ENCODE data around the gene C1QTNF3. TPM values are rescaled to one million over a fixed set of nuclear protein-coding genes. Genes with fewer than 3 reads are reported as not detected.

Gene C1QTNF3
- total and polyA plus RNA-seq, 7 donors, result 0.46 to 32.8 (median 13.3) TPM

DNA sequence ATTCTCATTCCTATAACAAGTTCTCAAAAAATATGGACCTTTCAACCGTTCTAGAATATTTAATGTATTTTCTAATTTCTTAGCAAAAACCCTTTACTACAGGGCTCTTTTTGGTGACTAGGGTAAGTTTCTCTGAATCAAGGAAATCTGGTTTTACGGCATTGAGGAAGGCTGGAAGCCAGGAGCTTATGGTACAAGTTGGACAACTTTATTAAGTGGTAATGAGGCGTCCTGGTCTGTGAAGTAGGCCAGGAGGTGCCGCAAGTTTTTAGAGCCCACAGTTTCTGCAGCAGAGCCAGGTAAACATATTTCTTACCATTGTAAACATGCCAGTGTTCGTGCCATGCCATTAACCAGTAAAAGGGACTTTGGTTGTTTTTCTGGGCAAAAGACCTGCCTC is 14.6 kb upstream of the C1QTNF3 start:
- TF ChIP-seq, protein P1, sequence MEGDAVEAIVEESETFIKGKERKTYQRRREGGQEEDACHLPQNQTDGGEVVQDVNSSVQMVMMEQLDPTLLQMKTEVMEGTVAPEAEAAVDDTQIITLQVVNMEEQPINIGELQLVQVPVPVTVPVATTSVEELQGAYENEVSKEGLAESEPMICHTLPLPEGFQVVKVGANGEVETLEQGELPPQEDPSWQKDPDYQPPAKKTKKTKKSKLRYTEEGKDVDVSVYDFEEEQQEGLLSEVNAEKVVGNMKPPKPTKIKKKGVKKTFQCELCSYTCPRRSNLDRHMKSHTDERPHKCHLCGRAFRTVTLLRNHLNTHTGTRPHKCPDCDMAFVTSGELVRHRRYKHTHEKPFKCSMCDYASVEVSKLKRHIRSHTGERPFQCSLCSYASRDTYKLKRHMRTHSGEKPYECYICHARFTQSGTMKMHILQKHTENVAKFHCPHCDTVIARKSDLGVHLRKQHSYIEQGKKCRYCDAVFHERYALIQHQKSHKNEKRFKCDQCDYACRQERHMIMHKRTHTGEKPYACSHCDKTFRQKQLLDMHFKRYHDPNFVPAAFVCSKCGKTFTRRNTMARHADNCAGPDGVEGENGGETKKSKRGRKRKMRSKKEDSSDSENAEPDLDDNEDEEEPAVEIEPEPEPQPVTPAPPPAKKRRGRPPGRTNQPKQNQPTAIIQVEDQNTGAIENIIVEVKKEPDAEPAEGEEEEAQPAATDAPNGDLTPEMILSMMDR (IDR thresholded peaks at IDR 0.05), result no peak
- TF ChIP-seq POLR2AphosphoS5 (IDR thresholded peaks at IDR 0.05) (no peak), POLR2A (IDR thresholded peaks at IDR 0.05) (no peak), EP300 (IDR thresholded peaks at IDR 0.05) (no peak)
- H3K27me3 ChIP-seq, result no peaks in the 10 kb centered on the region
- intact Hi-C loops (cut with DNase I), result no loop called here
- H3K27ac ChIP-seq, result no peak overlapping the region
- H3K4me3 ChIP-seq, result no peak overlapping the region
- peaks cover 0 to 13% (median 4%) of the 10 kb centered on the region in 4 donors for H3K4me1 ChIP-seq
- DNase-seq, result no peak
- no peaks in the 10 kb centered on the region for H3K9me3 ChIP-seq
- H3K36me3 ChIP-seq, result no peaks in the 10 kb centered on the region
- 91 to 93% methylated on average over 5 of the region's 5 CpGs for WGBS, 2 donors

DNA sequence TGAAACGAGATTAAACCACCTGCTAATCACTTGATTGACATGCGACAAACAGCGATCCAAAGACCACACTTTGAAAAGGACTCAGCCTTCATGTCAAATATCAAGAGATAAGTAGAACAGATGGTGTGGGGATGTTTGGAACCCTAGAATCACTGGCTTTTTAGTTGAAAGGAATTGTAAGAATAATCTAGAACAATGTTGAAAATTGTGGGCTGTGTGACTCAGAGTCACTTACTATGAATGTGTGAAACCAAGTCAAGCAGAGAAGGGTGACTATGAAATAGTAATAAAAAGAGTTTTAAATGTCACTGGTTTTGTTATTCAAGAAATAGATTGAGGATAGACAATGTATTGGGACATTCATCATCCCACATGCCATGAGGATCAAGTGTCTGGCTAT is 14.1 kb upstream of the C1QTNF3 start:
- Histone ChIP-seq H3K4me3 (no peak overlapping the region), H3K27me3 (no peaks in the 10 kb centered on the region), H3K9me3 (no peaks in the 10 kb centered on the region), H3K4me1 (peaks cover 0 to 18% (median 4%) of the 10 kb centered on the region in 4 donors), H3K27ac (no peak overlapping the region), H3K36me3 (no peaks in the 10 kb centered on the region)
- no peak for DNase-seq
- intact Hi-C loops (cut with DNase I), result no loop called here
- WGBS, 2 donors, result 94 to 99% methylated on average over 3 of the region's 3 CpGs
- TF ChIP-seq EP300 (IDR thresholded peaks at IDR 0.05) (no peak), POLR2AphosphoS5 (IDR thresholded peaks at IDR 0.05) (no peak), POLR2A (IDR thresholded peaks at IDR 0.05) (no peak)
- TF ChIP-seq, protein P1 (IDR thresholded peaks at IDR 0.05), result no peak

DNA sequence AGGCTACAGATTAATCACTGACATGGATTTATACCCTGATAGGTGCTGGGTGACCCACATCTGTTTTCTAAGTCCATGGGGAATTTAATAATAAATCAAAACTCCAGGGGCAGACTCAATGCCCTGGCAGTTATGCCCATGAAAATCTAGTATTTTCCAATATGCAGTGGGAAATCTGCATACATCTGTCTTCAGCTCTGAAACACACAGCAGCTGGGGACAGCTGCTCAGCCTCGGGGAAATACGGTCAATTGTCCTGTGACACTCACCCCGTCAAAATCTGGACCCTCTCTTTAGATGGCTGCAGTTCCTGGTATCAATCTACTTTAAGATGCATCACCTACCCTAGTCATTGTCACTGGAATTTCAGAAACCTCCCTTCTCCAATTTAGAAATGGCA is 12.7 kb upstream of the C1QTNF3 start:
- H3K4me3 ChIP-seq, result no peak overlapping the region
- intact Hi-C loops (cut with DNase I), result no loop called here
- H3K27ac ChIP-seq, result no peak overlapping the region
- DNase-seq, result no peak
- WGBS, 2 donors, result 78 to 87% methylated on average over 3 of the region's 3 CpGs
- H3K9me3 ChIP-seq, result no peaks in the 10 kb centered on the region
- no peak for TF ChIP-seq EP300 (IDR thresholded peaks at IDR 0.05)
- TF ChIP-seq, protein P1 (IDR thresholded peaks at IDR 0.05), result no peak
- TF ChIP-seq POLR2AphosphoS5 (IDR thresholded peaks at IDR 0.05), result no peak
- no peak for TF ChIP-seq POLR2A (IDR thresholded peaks at IDR 0.05)
- peaks cover 0 to 19% (median 4%) of the 10 kb centered on the region in 4 donors for H3K4me1 ChIP-seq
- H3K27me3 ChIP-seq, result no peaks in the 10 kb centered on the region
- H3K36me3 ChIP-seq, result no peaks in the 10 kb centered on the region

DNA sequence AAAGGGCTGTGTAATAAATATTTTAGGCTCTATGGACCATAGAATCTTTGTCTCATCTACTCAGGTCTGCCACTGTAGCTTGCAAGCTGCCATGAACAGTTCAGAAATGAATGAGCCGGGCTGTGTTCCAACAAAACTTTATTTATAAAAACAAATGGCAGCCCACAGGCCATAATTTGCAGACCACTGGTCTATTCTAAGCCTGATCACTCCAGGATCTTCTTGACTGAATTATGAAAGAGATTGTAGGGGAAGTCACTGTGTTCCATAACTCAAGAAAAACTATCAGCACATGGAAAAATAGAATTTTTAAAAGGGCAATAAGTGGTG is 11.4 kb upstream of the C1QTNF3 start:
- 94 to 95% methylated on average over 1 of the region's 1 CpG for WGBS, 2 donors
- H3K27ac ChIP-seq, result no peak overlapping the region
- H3K9me3 ChIP-seq, result no peaks in the 10 kb centered on the region
- no peak overlapping the region for H3K4me3 ChIP-seq
- intact Hi-C loops (cut with DNase I), result no loop called here
- DNase-seq, result no peak
- H3K27me3 ChIP-seq, result no peaks in the 10 kb centered on the region
- peaks cover 0 to 19% (median 4%) of the 10 kb centered on the region in 4 donors for H3K4me1 ChIP-seq
- no peak for TF ChIP-seq EP300 (IDR thresholded peaks at IDR 0.05)
- no peak for TF ChIP-seq POLR2A (IDR thresholded peaks at IDR 0.05)
- TF ChIP-seq, protein P1 (IDR thresholded peaks at IDR 0.05), result no peak
- no peak for TF ChIP-seq POLR2AphosphoS5 (IDR thresholded peaks at IDR 0.05)
- no peaks in the 10 kb centered on the region for H3K36me3 ChIP-seq
